Measurements from ENCODE around the gene TDRD1.

DNA sequence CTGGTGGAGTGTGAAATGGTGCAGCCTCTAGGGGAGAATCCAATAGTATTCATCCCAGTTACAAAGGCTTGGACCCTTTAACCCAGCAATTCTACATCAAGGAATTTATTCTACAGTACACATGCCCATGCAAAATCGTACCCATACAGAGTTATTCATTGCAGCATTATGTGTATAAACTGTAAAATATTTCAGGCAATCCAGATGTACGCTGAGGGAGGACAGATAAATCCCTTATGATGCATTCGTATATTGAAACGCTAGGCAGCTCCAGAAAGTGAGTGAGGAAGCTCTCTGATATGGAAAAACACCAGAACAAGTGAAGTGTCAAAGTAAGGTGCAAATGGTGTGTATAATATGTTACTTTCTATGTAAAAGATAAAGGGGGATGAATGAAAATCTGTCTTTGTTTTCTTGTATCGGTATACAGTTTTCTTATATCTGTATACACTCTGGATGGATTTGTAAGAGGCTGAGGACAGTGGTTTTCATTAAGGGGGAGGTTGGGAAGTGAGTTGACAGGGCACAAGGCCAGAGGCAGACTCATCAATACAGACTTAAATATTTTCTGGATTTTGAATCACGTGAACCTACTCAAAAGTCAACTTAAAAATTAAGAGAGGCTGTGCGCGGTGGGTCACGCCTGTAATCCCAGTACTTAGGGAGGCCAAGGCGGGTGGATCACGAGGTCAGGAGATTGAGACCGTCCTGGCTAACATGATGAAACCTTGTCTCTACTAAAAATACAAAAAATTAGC is 77.0 kb downstream of the TDRD1 start:
- no peak for TF ChIP-seq EZH2phosphoT487 (IDR thresholded peaks at IDR 0.05)
- TF ChIP-seq, protein P1, sequence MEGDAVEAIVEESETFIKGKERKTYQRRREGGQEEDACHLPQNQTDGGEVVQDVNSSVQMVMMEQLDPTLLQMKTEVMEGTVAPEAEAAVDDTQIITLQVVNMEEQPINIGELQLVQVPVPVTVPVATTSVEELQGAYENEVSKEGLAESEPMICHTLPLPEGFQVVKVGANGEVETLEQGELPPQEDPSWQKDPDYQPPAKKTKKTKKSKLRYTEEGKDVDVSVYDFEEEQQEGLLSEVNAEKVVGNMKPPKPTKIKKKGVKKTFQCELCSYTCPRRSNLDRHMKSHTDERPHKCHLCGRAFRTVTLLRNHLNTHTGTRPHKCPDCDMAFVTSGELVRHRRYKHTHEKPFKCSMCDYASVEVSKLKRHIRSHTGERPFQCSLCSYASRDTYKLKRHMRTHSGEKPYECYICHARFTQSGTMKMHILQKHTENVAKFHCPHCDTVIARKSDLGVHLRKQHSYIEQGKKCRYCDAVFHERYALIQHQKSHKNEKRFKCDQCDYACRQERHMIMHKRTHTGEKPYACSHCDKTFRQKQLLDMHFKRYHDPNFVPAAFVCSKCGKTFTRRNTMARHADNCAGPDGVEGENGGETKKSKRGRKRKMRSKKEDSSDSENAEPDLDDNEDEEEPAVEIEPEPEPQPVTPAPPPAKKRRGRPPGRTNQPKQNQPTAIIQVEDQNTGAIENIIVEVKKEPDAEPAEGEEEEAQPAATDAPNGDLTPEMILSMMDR (IDR thresholded peaks at IDR 0.05): no peak
